ENCODE data around the gene BNC1.

Gene BNC1

GRCh38 chr15:83284559-83285283 is at the start of gene BNC1:
Gene BNC1, minus strand, starts transcription at chr15:83284664. Its CDS starts 36 bp downstream, at chr15:83284628.
- DNase-seq = no peak

- DNase-seq = no peak
These were observed 42.6 kb upstream of the BNC1 start for GRCh38 chr15:83327041-83327440.

GRCh38 chr15:83324799-83325198 is 40.3 kb upstream of the BNC1 start:
- DNase-seq = no peak

- DNase-seq = no peak
These were observed 38.8 kb upstream of the BNC1 start for GRCh38 chr15:83323296-83323711.

GRCh38 chr15:83322691-83323090 is 38.2 kb upstream of the BNC1 start:
- no peak for DNase-seq

GRCh38 chr15:83322061-83322460 is 37.6 kb upstream of the BNC1 start:
- DNase-seq = no peak

- DNase-seq = no peak
These were observed 36.4 kb upstream of the BNC1 start for GRCh38 chr15:83320844-83321243.

- DNase-seq = no peak
These were observed 35.9 kb upstream of the BNC1 start for GRCh38 chr15:83320404-83320803.

GRCh38 chr15:83319771-83320170 is 35.3 kb upstream of the BNC1 start:
- DNase-seq = no peak

GRCh38 chr15:83318861-83319415 is 34.5 kb upstream of the BNC1 start:
- DNase-seq = no peak

- no peak for DNase-seq
These were observed 33.6 kb upstream of the BNC1 start for GRCh38 chr15:83318036-83318435.

- no peak for DNase-seq
These were observed 27.6 kb upstream of the BNC1 start for GRCh38 chr15:83312071-83312470.

- no peak for DNase-seq
These were observed 26.3 kb upstream of the BNC1 start for GRCh38 chr15:83310521-83311456.

- no peak for DNase-seq
These were observed 24.2 kb upstream of the BNC1 start for GRCh38 chr15:83308671-83309070.

GRCh38 chr15:83306561-83306960 is 22.1 kb upstream of the BNC1 start:
- DNase-seq = no peak

GRCh38 chr15:83305704-83306291 is 21.3 kb upstream of the BNC1 start:
- DNase-seq = no peak

GRCh38 chr15:83304861-83305703 is 20.6 kb upstream of the BNC1 start:
- DNase-seq = no peak

GRCh38 chr15:83303535-83303934 is 19.1 kb upstream of the BNC1 start:
- no peak for DNase-seq

GRCh38 chr15:83300826-83301225 is 16.4 kb upstream of the BNC1 start:
- DNase-seq = no peak

- no peak for DNase-seq
These were observed 15.0 kb upstream of the BNC1 start for GRCh38 chr15:83299462-83299861.

GRCh38 chr15:83295417-83295816 is 11.0 kb upstream of the BNC1 start:
- no peak for DNase-seq

- no peak for DNase-seq
These were observed 8.7 kb upstream of the BNC1 start for GRCh38 chr15:83293201-83293600.
